CD4-positive, alpha-beta T cell treated with Interleukin-1 beta for 1 hour (primary cell): ENCODE measurements around the gene IGFL2.
"Not testable (repeated sequence)": the region's sequence is repeated elsewhere in the genome, so short reads cannot be mapped to it uniquely, and the experiment has no call there.

Experiments used
- DNase-seq, 2 donors: peaks; one replicate each; pipeline ENCODE4 v3.0.0-alpha.2; 2020 to 2022

Gene IGFL2

DNA sequence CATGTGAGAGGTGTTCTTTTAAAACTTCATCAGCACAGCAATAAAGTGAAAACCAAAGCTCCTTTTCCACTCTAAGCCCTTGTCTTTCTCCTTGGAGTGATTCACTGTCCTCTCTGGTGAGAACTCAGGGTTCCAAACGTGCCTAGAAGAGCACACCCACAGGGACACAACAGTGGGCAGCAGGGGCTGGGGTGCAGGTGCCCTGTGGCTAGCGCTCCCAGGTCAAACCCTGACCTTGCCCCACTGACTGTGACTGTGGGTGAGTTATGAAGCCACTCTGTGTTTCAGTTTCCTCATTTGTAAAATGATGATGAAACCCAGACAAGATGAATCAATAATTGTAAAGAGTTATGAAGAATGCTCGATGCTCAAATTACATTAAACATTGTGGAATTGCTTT, 43.9 kb downstream of the IGFL2 start:
- DNase-seq, result no peak

DNA sequence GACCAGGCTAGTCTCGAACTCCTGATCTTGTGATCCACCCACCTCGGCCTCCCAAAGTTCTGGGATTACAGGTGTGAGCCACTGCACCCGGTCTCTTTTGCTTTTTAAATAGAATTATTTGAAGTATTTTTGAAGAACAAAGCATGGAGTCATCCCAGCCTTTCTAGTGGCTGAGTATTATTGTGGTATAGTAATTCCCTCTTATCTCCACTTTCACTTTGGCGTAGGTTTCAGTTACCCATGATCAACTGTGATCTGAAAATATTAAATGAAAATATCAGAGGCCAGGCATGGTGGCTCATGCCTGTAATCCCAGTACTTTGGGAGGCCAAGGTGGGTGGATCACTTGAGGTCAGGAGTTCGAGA, 44.6 kb downstream of the IGFL2 start:
- not testable (repeated sequence) for DNase-seq

DNA sequence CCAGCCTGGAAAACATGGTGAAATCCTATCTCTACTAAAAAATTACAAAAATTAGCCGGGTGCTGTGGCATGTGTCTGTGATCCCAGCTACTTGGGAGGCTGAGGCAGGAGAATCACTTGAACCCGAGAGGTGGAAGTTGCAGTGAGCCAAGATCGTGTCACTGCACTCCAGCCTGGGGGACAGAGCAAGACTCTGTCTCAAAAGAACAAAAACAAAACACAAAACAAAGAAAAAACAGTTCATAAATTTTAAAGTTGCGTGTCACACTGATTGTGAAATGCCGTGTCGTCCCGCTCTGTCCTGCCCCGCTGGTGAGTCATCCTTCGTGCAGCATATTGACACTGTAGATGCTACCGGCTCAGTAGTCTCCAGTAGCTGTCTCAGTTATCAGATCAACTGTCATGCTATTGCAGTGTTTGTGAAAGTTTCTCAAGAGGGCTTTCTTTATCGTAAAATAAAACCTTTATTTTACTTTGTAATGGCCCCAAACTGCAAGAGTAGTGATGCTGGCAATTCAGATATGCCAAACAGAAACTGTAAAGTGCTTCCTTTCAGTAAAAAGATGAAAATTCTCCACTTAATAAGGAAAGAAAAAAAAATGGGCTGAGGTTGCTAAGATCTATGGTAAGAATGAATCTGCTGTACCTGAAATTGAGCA, 45.1 kb downstream of the IGFL2 start:
- peak in 1 of 2 donors; percentile 67 for DNase-seq

GRCh38 chr19:46193678-46194077, 45.6 kb downstream of the IGFL2 start:
- DNase-seq, result no peak

- DNase-seq, result no peak
These were observed 47.1 kb downstream of the IGFL2 start for GRCh38 chr19:46195104-46195503.

DNA sequence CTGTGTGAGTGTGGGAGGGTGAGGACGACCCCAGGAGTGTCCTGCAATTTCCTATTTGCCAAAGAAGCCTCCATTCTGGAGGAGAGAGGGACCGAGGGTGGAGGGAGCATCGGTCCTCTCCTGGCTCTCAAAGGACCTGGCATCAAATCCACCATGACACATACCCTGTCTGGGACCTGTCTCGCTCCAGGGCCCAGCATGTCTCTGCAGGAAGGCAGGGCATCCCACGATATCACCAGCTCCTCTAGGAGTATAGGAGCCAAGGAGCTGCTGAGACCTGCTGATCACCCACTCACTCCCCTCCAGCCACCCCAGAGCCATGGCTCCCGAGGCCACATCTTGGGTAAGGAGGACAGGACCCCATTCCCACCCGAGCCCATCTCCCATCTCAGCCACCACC, 47.9 kb downstream of the IGFL2 start:
- DNase-seq, result not testable (repeated sequence)

DNA sequence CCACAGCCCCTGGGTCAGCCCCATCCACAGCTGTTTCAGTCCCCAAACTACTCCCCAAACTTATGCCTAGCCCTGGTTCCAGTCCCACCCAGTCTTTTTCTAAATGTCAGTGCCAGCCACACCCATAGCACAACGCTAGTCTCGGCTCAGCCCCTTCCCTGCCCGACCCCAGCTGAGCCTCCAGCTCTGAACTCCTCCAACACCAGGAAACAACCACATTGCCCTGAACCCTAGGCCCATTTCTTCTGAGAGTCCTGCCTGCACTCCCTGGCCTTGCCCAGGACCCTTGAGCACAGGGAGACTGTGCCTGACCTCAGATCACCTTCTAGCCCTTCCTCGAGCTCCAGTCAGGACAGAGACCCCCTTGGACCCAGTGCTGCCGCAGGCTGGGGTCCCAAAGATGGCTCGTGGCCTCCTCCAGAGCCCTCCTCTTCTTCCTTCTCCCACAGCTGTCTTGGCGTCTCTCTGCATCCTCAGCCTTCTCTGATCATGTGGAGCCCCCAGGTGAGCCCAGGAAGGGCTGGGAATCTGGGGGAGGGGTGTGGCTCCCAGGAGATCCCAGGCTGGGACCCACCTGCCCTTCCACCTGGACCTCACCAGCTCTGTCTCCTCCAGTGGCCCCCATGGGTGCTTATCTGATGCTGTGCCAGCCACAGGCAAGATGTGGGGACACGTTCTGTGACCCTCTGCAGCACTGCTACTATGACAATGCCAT, 48.5 kb downstream of the IGFL2 start:
- DNase-seq, result no peak

DNA sequence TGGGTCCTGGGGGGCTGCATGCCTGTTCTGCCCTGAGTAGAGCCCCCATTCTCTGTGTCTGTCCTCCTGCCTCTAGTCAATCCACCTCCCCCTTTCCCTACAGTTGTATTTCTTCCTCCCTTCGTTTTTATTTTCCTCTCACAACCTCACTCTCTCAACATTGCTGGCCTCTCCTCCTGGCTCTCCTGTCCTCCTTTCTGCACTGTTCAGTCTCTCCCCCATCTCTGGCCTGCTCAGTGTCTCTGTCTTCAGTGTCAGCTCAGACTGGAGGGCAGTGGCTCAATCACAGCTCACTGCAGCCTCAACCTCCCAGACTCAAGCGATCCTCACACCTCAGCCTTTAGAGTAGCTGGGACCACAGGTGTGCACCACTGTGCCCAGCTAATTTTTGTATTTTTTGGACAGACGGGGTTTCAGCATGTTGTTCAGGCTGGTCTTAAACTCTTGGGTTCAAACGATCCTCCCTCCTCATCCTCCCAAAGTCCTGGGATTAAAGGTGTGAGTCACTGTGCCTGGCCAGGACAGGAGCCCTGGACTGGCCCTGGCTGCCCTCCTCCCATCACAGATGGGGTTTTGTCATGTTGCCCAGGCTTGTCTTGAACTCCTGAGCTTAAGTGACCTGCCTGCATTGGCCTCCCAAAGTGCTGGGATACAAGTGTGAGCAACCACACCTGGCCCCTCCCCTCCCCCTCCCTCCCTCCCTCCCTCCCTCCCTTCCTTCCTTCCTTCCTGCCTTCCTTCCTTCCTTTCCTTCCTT, 49.5 kb downstream of the IGFL2 start:
- no peak for DNase-seq

DNA sequence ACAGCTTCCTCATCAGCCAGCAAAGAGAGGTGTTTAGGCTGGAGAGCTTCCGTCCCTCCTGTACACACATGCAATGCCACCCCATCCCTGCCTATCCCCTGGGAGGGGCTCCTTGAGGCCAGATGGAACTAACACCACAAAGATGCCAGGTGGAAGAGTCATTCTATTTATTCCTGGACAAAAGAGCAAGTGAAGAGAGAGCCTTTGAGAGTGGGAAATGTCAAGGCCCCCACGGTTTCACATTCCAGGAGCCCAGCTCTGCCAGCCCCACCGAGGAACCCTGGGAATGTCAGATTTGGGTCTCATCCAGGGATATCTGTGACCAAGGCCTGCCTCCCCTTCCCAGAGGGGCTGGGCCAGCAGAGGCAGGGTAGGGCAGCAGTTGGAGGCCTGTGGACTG, 50.7 kb downstream of the IGFL2 start:
- no peak for DNase-seq

DNA sequence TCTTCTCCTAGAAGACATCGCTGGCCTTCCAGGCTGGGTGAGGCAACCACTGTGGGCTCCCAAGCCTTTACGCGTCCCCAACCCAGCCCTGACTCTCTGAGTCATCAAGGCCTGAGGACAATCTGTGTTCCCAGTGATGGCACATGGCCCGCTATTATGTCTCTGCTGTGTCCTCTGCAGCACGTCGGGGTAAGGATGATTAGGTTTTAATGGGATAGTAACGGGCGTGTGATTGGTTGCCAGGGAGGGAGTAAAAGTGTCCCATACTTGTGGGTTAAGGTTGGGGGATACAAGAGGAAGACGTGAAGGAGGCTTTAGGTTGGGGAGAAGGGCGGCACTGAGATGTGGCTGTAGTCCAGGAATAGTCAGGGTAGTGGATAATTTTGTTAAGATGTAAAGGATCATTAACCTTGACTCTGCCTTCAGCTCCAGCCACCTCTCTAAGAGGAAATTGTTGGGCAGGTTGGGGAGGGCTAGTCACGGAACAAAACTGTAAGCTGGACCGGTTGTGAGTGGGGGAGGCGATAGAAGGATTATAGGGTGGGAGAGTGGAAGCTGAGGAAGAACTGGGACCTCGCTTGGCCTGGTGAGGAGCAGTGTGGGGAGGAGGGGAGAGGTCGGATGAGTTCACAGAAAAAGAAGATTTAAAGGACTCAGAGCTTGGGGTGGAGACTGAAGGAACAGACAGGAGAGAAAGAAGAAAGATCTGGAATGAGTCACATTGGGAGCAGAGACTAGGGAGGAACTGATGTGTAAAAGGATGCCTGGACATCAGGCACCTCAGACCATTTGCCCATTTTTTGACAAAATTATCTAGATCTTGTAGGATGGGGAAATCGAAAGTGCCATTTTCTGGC, 53.6 kb downstream of the IGFL2 start:
- no peak for DNase-seq

DNA sequence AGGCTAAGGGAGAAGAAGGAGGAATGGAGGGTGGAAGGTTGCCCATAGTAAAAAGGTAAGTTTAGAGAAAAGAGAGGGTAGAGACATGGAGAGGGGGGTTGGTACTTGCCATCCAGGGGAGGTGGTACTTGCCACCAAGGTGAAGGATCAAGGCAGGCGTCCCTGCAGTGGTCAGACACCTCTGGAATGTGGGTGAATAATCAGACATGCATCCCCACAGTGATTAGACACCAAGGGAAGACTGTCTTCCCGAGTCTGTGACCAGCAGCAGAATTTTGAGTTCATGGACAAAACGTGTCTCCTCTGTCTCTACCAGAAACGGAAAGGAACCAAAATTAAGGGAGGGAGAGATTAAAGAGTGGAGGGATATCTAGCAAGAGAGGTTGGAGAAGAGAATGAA, 54.4 kb downstream of the IGFL2 start:
- DNase-seq, result no peak

GRCh38 chr19:46202872-46203860, 55.1 kb downstream of the IGFL2 start:
- no peak for DNase-seq

- DNase-seq, result no peak
These were observed 56.0 kb downstream of the IGFL2 start for GRCh38 chr19:46204008-46204407.

DNA sequence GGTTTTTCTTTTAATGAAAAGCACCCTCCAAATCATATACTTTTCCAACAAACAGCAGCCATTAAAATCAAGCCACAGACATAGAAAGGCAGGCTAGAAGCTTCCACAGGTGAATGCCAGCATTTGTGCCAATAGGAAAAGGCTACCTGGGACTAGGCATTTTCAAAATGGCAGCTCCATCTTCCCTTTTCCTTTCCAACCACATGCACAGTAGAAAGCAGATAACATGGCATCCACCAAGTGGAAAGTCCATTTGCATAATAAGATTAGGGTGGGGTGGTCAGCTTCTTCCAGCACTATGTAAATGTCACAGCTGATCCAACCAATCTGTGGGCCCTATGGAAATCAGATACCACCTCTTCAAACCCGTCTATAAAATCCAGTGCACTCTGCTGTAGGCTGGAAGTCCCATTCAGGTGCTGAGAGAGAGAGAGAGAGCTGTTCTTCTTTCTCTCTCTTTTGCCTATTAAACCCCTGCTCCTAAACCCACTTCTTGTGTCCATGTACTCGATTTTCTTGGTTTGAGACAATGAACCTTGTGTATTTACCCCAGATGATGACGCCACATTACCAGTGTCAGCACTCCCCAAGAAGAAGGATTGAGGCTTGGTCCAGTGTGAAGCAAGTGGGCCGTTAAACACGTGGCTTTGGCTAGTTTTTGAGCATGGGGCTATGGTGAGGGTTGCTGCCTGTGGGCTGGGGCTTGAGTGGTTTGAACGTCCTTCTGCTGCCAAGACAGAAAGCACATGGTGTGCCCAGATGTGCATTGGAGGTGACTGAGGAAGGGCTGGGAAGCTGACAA, 57.3 kb downstream of the IGFL2 start:
- no peak for DNase-seq

- no peak for DNase-seq
These were observed 58.1 kb downstream of the IGFL2 start for GRCh38 chr19:46206176-46206575.

GRCh38 chr19:46206682-46207081, 58.6 kb downstream of the IGFL2 start:
- no peak for DNase-seq

DNA sequence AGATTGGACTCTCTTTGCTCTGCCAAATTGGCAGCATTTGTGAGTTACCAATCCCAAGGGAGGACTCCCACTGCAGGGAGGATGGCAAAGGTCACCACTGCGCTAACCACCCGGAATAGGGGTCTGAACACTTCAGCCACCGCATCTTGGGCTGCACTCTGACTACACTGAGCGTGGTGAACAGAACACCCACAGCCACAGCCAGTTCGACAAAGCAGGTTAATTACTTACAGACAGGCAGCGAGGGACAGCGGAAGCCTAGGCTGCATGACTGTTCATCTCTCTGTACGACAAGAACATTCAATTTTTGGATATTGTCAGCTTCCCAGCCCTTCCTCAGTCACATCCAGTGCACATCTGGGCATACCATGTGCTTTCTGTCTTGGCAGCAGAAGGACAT, 59.8 kb downstream of the IGFL2 start:
- DNase-seq, result not testable (repeated sequence)

GRCh38 chr19:46209051-46209450, 61.0 kb downstream of the IGFL2 start:
- DNase-seq, result no peak

DNA sequence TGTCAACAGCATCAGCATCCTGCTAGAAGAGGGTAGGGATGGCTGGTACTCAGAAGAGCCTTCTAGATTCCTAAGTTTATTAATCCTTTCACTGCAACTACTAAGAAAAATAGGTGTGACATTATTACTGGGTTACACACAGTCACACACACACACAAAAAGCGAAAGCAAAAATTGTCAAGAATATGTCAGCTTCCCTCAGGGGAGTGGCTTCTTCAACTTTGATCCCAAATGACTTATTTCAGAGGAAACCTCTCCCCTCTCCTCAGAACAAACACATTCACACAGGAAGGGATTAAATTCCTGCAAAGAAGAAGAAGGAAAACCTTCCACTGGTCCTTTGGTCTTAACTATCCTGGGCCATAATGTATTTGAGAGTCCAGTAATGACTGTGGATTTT, 61.4 kb downstream of the IGFL2 start:
- DNase-seq, result no peak

GRCh38 chr19:46210669-46211068, 62.6 kb downstream of the IGFL2 start:
- no peak for DNase-seq
